Measurements from ENCODE around the gene PTPN20.

- TF ChIP-seq CTCF (IDR thresholded peaks at IDR 0.05) (no peak), USF2 (CRISPR knock-in tag; IDR thresholded peaks at IDR 0.05) (peak; percentile 71), ELF4 (CRISPR knock-in tag; IDR thresholded peaks at IDR 0.05; ENCODE audit: low read depth) (no peak), TEAD4 (CRISPR knock-in tag; IDR thresholded peaks at IDR 0.05) (no peak), SP1 (CRISPR knock-in tag; conservative IDR thresholded peaks at IDR 0.05) (no peak)
These were observed 81.8 kb downstream of the PTPN20 start for GRCh38 chr10:46992803-46993561.

Measured in WTC11 (cell line).